ENCODE data around the gene ATP6V0D1.
A peak's percentile ranks its signal among the peaks of the same experiment; 100 is the strongest.
"Not testable (repeated sequence)": the region's sequence is repeated elsewhere in the genome, so short reads cannot be mapped to it uniquely, and the experiment has no call there.

ATP6V0D1 gene

GRCh38 chr16:67504031-67505021, 23.4 kb upstream of the ATP6V0D1 start:
- peak in 1 of 2 donors; percentile 22 for DNase-seq (ENCODE audit: low read depth in 2 of 2, low spot score in 1 of 2)

- no peak for DNase-seq (ENCODE audit: low read depth in 2 of 2, low spot score in 1 of 2)
These were observed 18.1 kb upstream of the ATP6V0D1 start for GRCh38 chr16:67499106-67499505.

- DNase-seq (ENCODE audit: low read depth in 2 of 2, low spot score in 1 of 2) = no peak
These were observed 9.6 kb upstream of the ATP6V0D1 start for GRCh38 chr16:67490335-67491096.

- no peak for DNase-seq (ENCODE audit: low read depth in 2 of 2, low spot score in 1 of 2)
These were observed 8.6 kb upstream of the ATP6V0D1 start for GRCh38 chr16:67489401-67490083.

- DNase-seq (ENCODE audit: low read depth in 2 of 2, low spot score in 1 of 2) = not testable (repeated sequence)
These were observed 6.6 kb upstream of the ATP6V0D1 start for GRCh38 chr16:67487561-67487960.

GRCh38 chr16:67486805-67487204, 5.8 kb upstream of the ATP6V0D1 start:
- DNase-seq (ENCODE audit: low read depth in 2 of 2, low spot score in 1 of 2) = no peak

GRCh38 chr16:67483731-67484525, 3.0 kb upstream of the ATP6V0D1 start:
- no peak for DNase-seq (ENCODE audit: low read depth in 2 of 2, low spot score in 1 of 2)

GRCh38 chr16:67483150-67483549, 2.2 kb upstream of the ATP6V0D1 start, which contains the start of gene AGRP:
TSS of gene AGRP (minus strand) at chr16:67483547. CDS start at chr16:67483398, 149 bp downstream.
- no peak for DNase-seq (ENCODE audit: low read depth in 2 of 2, low spot score in 1 of 2)

- no peak for DNase-seq (ENCODE audit: low read depth in 2 of 2, low spot score in 1 of 2)
These were observed 1.4 kb upstream of the ATP6V0D1 start for GRCh38 chr16:67482233-67482924.

GRCh38 chr16:67481561-67482232, 740 bp upstream of the ATP6V0D1 start:
- DNase-seq (ENCODE audit: low read depth in 2 of 2, low spot score in 1 of 2) = peak in 1 of 2 donors; percentile 16

GRCh38 chr16:67477960-67478554, 2.9 kb downstream of the ATP6V0D1 start:
- no peak for DNase-seq (ENCODE audit: low read depth in 2 of 2, low spot score in 1 of 2)

GRCh38 chr16:67474551-67475455, 6.2 kb downstream of the ATP6V0D1 start:
- DNase-seq (ENCODE audit: low read depth in 2 of 2, low spot score in 1 of 2) = no peak

GRCh38 chr16:67471758-67472384, 9.1 kb downstream of the ATP6V0D1 start:
- no peak for DNase-seq (ENCODE audit: low read depth in 2 of 2, low spot score in 1 of 2)

GRCh38 chr16:67470359-67470758, 10.6 kb downstream of the ATP6V0D1 start:
- DNase-seq (ENCODE audit: low read depth in 2 of 2, low spot score in 1 of 2) = no peak

GRCh38 chr16:67468731-67469130, 12.2 kb downstream of the ATP6V0D1 start:
- no peak for DNase-seq (ENCODE audit: low read depth in 2 of 2, low spot score in 1 of 2)

GRCh38 chr16:67466581-67466980, 14.4 kb downstream of the ATP6V0D1 start:
- DNase-seq (ENCODE audit: low read depth in 2 of 2, low spot score in 1 of 2) = no peak

- DNase-seq (ENCODE audit: low read depth in 2 of 2, low spot score in 1 of 2) = no peak
These were observed 16.4 kb downstream of the ATP6V0D1 start for GRCh38 chr16:67464565-67464964.

Measured in stimulated activated CD8-positive, alpha-beta memory T cell treated with anti-CD3 and anti-CD28 coated beads, Interleukin-4, amount 100 ng/mL, for 4 hours (primary cell).